Trophoblast cell (in vitro differentiated cells and primary cell): ENCODE measurements around the gene DNAH1.

ENCODE experiments used
- DNase-seq, 2 donors: peaks; one replicate each; pipeline ENCODE4 v3.0.0-alpha.2; 2016
- H2AFZ ChIP-seq: 2 replicates; pipeline ENCODE4 v1.6.1; 2013; ENCODE audit warnings: low read length, moderate library complexity, mild to moderate bottlenecking; ENCODE audit not compliant: insufficient read depth, poor library complexity
- H2AK5ac ChIP-seq: 2 replicates; pipeline ENCODE4 v1.6.1; 2013; ENCODE audit warnings: mild to moderate bottlenecking, low read length
- H2BK120ac ChIP-seq: 2 replicates; pipeline ENCODE4 v1.6.1; 2013; ENCODE audit warnings: low read length, mild to moderate bottlenecking, moderate library complexity; ENCODE audit not compliant: insufficient read depth, poor library complexity
- H2BK12ac ChIP-seq: 2 replicates; pipeline ENCODE4 v1.6.1; 2013; ENCODE audit warnings: mild to moderate bottlenecking, low read length, moderate library complexity
- H2BK5ac ChIP-seq: 2 replicates; pipeline ENCODE4 v1.6.1; 2013; ENCODE audit warnings: low read length, low read depth, moderate library complexity, mild to moderate bottlenecking; ENCODE audit not compliant: poor library complexity
- H3K14ac ChIP-seq: 2 replicates; pipeline ENCODE4 v1.6.1; 2013; ENCODE audit warnings: mild to moderate bottlenecking, low read length
- H3K18ac ChIP-seq: 2 replicates; pipeline ENCODE4 v1.6.1; 2013; ENCODE audit warnings: mild to moderate bottlenecking, low read length
- H3K23ac ChIP-seq: 2 replicates; pipeline ENCODE4 v1.6.1; 2013; ENCODE audit warnings: low read length
- H3K27ac ChIP-seq: 2 replicates; pipeline ENCODE4 v1.5.1; 2013; ENCODE audit warnings: low read depth, mild to moderate bottlenecking, inconsistent platforms, low read length, moderate library complexity
- H3K27me3 ChIP-seq: 2 replicates; pipeline ENCODE4 v1.6.1; 2013; ENCODE audit warnings: inconsistent platforms, mild to moderate bottlenecking, low read length, moderate library complexity; ENCODE audit not compliant: insufficient read depth
- H3K36me3 ChIP-seq, 2 experiments: 1 replicate in 1 of 2; 2 replicates in 1 of 2; pipeline ENCODE4 v1.6.1; 2013; ENCODE audit warnings: low read length in 2 of 2, mild to moderate bottlenecking in 2 of 2, moderate library complexity in 1 of 2; ENCODE audit not compliant: insufficient read depth in 2 of 2, control insufficient read depth in 1 of 2
- H3K4ac ChIP-seq: 2 replicates; pipeline ENCODE4 v1.6.1; 2013; ENCODE audit warnings: low read depth, mild to moderate bottlenecking, low read length, moderate library complexity
- H3K4me1 ChIP-seq, 2 experiments: 1 replicate in 1 of 2; 2 replicates in 1 of 2; pipeline ENCODE4 v1.6.1; 2013; ENCODE audit warnings: low read length in 2 of 2, mild to moderate bottlenecking in 2 of 2, moderate library complexity in 1 of 2; ENCODE audit not compliant: insufficient read depth in 2 of 2, control insufficient read depth in 1 of 2
- H3K4me2 ChIP-seq: 2 replicates; pipeline ENCODE4 v1.6.1; 2013; ENCODE audit warnings: inconsistent platforms, mild to moderate bottlenecking, low read length, moderate library complexity
- H3K4me3 ChIP-seq: 2 replicates; pipeline ENCODE4 v1.5.1; 2013; ENCODE audit warnings: mild to moderate bottlenecking, low read depth, low read length, inconsistent platforms
- H3K79me1 ChIP-seq: one replicate; pipeline ENCODE4 v1.6.1; 2013; ENCODE audit warnings: low read length
- H3K79me2 ChIP-seq: 2 replicates; pipeline ENCODE4 v1.6.1; 2013; ENCODE audit warnings: low read length, mild to moderate bottlenecking; ENCODE audit not compliant: control insufficient read depth, insufficient read depth, poor library complexity
- H3K9ac ChIP-seq: 2 replicates; pipeline ENCODE4 v1.6.1; 2013; ENCODE audit warnings: mild to moderate bottlenecking, low read length
- H3K9me3 ChIP-seq: 2 replicates; pipeline ENCODE4 v1.6.1; 2013; ENCODE audit warnings: low read depth, mild to moderate bottlenecking, control low read depth, inconsistent platforms, low read length; ENCODE audit not compliant: insufficient read depth
- H4K12ac ChIP-seq: 2 replicates; pipeline ENCODE4 v1.6.1; 2013; ENCODE audit warnings: low read depth, mild to moderate bottlenecking, low read length, moderate library complexity
- H4K8ac ChIP-seq: 2 replicates; pipeline ENCODE4 v1.6.1; 2013; ENCODE audit warnings: low read depth, mild to moderate bottlenecking, low read length, moderate library complexity
- H4K91ac ChIP-seq: one replicate; pipeline ENCODE4 v1.6.1; 2013; ENCODE audit warnings: low read depth, mild to moderate bottlenecking, low read length, moderate library complexity
- WGBS: extraction: QIAGEN DNeasy Blood & Tissue Kit; methylation state at CpG from one replicate; pipeline ENCODE4 v1.1.7; 2013; ENCODE audit warnings: missing lambda C conversion rate; ENCODE audit not compliant: insufficient read length, insufficient coverage; ENCODE audit errors: extremely low coverage; 5-methylcytosine and 5-hydroxymethylcytosine counted together

The DNAH1 gene

GRCh38 chr3:52367891-52368880 lies 52.1 kb downstream of the DNAH1 start:
- DNase-seq: peak; percentile 33 to 65
- no CpG with 5 or more reads among the region's 19 CpGs for WGBS
- H3K4me2 ChIP-seq: peak overlapping the region; percentile 18

GRCh38 chr3:52370531-52370930 lies 54.4 kb downstream of the DNAH1 start:
- Histone ChIP-seq H3K4ac (no peak overlapping the region), H3K9me3 (peaks cover 4% of the 10 kb centered on the region), H3K23ac (no peak overlapping the region), H2AK5ac (no peak overlapping the region), H4K12ac (no peak overlapping the region), H3K79me1 (peaks cover 8% of the 10 kb centered on the region), H4K8ac (no peak overlapping the region), H3K4me2 (no peak overlapping the region), H3K36me3 (no peaks in the 10 kb centered on the region), H3K14ac (no peak overlapping the region), H3K9ac (no peak overlapping the region), H3K4me3 (no peak overlapping the region), H4K91ac (no peak overlapping the region), H3K79me2 (peaks cover 2% of the 10 kb centered on the region), H2BK5ac (no peak overlapping the region), H3K4me1 (peaks cover 33 to 37% of the 10 kb centered on the region in 2 experiments), H2AFZ (no peak overlapping the region), H2BK120ac (no peak overlapping the region), H3K27ac (no peak overlapping the region), H2BK12ac (no peak overlapping the region), H3K27me3 (no peaks in the 10 kb centered on the region), H3K18ac (no peak overlapping the region)
- WGBS: no CpG with 5 or more reads among the region's 13 CpGs
- no peak for DNase-seq

More at GRCh38 chr3:52367891-52368880, 52.1 kb downstream of the DNAH1 start:
- Histone ChIP-seq H3K79me2 (peaks cover 2% of the 10 kb centered on the region), H3K27me3 (no peaks in the 10 kb centered on the region), H2BK12ac (peak overlapping the region; percentile 84), H2AFZ (no peak overlapping the region), H3K36me3 (no peaks in the 10 kb centered on the region), H3K4me1 (peaks cover 32 to 33% of the 10 kb centered on the region in 2 experiments), H3K4ac (peak overlapping the region; percentile 2), H3K18ac (peak overlapping the region; percentile 68), H3K4me3 (no peak overlapping the region), H4K91ac (peak overlapping the region; percentile 72), H3K14ac (peak overlapping the region; percentile 58), H3K27ac (peak overlapping the region; percentile 83), H3K23ac (no peak overlapping the region), H3K9ac (no peak overlapping the region), H2AK5ac (peak overlapping the region; percentile 75), H4K12ac (no peak overlapping the region), H3K79me1 (peaks cover 8% of the 10 kb centered on the region), H4K8ac (peak overlapping the region; percentile 75), H3K9me3 (peaks cover 2% of the 10 kb centered on the region), H2BK5ac (peak overlapping the region; percentile 67), H2BK120ac (peak overlapping the region; percentile 56)

GRCh38 chr3:52372822-52373504 lies 56.8 kb downstream of the DNAH1 start:
- H3K23ac ChIP-seq: no peak overlapping the region
- no peaks in the 10 kb centered on the region for H3K36me3 ChIP-seq
- H3K9ac ChIP-seq: no peak overlapping the region
- H3K18ac ChIP-seq: peak overlapping the region; percentile 47
- peak overlapping the region; percentile 23 for H2BK12ac ChIP-seq
- peaks cover 2% of the 10 kb centered on the region for H3K79me2 ChIP-seq
- H3K14ac ChIP-seq: no peak overlapping the region
- no peak overlapping the region for H3K4me2 ChIP-seq
- no peak overlapping the region for H3K4me3 ChIP-seq
- peak overlapping the region; percentile 15 for H2AFZ ChIP-seq
- peak overlapping the region; percentile 58 for H4K91ac ChIP-seq
- no peak overlapping the region for H2BK120ac ChIP-seq
- H2BK5ac ChIP-seq: no peak overlapping the region
- H3K27ac ChIP-seq: no peak overlapping the region
- H3K9me3 ChIP-seq: peaks cover 7% of the 10 kb centered on the region
- H4K12ac ChIP-seq: no peak overlapping the region
- no peak for DNase-seq
- H3K27me3 ChIP-seq: no peaks in the 10 kb centered on the region
- peak overlapping the region; percentile 16 for H4K8ac ChIP-seq
- peaks cover 22 to 25% of the 10 kb centered on the region in 2 experiments for H3K4me1 ChIP-seq
- peak overlapping the region; percentile 77 for H2AK5ac ChIP-seq
- H3K79me1 ChIP-seq: peaks cover 8% of the 10 kb centered on the region
- no CpG with 5 or more reads among the region's 40 CpGs for WGBS
- H3K4ac ChIP-seq: no peak overlapping the region

- no peak overlapping the region for H3K4me2 ChIP-seq
- WGBS: no CpG with 5 or more reads among the region's 6 CpGs
- no peak overlapping the region for H3K4ac ChIP-seq
- H3K9ac ChIP-seq: no peak overlapping the region
- H4K12ac ChIP-seq: no peak overlapping the region
- no peak overlapping the region for H3K18ac ChIP-seq
- no peak overlapping the region for H2AK5ac ChIP-seq
- no peak for DNase-seq
- H3K4me1 ChIP-seq: peaks cover 16 to 18% of the 10 kb centered on the region in 2 experiments
- no peak overlapping the region for H3K4me3 ChIP-seq
- H2BK5ac ChIP-seq: no peak overlapping the region
- no peak overlapping the region for H3K14ac ChIP-seq
- no peak overlapping the region for H3K23ac ChIP-seq
- peaks cover 3% of the 10 kb centered on the region for H3K79me1 ChIP-seq
- H3K27me3 ChIP-seq: no peaks in the 10 kb centered on the region
- peaks cover 7% of the 10 kb centered on the region for H3K9me3 ChIP-seq
- no peak overlapping the region for H4K91ac ChIP-seq
- H3K36me3 ChIP-seq: no peaks in the 10 kb centered on the region
- H3K79me2 ChIP-seq: no peaks in the 10 kb centered on the region
- no peak overlapping the region for H3K27ac ChIP-seq
- H2AFZ ChIP-seq: no peak overlapping the region
- H2BK12ac ChIP-seq: no peak overlapping the region
- H4K8ac ChIP-seq: no peak overlapping the region
- H2BK120ac ChIP-seq: no peak overlapping the region
These were observed 57.6 kb downstream of the DNAH1 start for GRCh38 chr3:52373676-52374075.
